ENCODE results near the gene HYAL2.

HYAL2 gene

GRCh38 chr3:50268276-50268675 is 54.3 kb downstream of the HYAL2 start:
- no peak for DNase-seq

Data from stimulated activated CD4-positive, alpha-beta T cell treated with anti-CD3 and anti-CD28 coated beads, Interleukin-4, amount 100 ng/mL, for 4 hours (primary cell).